RPMI8226 (cell line): Measurements from ENCODE around the gene GLRX2.
"Not testable (repeated sequence)": the region's sequence is repeated elsewhere in the genome, so short reads cannot be mapped to it uniquely, and the experiment has no call there.

Source experiments
- DNase-seq: peaks from one replicate; pipeline ENCODE4 v3.0.0-alpha.2; 2015

GLRX2 gene, protein sequence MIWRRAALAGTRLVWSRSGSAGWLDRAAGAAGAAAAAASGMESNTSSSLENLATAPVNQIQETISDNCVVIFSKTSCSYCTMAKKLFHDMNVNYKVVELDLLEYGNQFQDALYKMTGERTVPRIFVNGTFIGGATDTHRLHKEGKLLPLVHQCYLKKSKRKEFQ

DNA sequence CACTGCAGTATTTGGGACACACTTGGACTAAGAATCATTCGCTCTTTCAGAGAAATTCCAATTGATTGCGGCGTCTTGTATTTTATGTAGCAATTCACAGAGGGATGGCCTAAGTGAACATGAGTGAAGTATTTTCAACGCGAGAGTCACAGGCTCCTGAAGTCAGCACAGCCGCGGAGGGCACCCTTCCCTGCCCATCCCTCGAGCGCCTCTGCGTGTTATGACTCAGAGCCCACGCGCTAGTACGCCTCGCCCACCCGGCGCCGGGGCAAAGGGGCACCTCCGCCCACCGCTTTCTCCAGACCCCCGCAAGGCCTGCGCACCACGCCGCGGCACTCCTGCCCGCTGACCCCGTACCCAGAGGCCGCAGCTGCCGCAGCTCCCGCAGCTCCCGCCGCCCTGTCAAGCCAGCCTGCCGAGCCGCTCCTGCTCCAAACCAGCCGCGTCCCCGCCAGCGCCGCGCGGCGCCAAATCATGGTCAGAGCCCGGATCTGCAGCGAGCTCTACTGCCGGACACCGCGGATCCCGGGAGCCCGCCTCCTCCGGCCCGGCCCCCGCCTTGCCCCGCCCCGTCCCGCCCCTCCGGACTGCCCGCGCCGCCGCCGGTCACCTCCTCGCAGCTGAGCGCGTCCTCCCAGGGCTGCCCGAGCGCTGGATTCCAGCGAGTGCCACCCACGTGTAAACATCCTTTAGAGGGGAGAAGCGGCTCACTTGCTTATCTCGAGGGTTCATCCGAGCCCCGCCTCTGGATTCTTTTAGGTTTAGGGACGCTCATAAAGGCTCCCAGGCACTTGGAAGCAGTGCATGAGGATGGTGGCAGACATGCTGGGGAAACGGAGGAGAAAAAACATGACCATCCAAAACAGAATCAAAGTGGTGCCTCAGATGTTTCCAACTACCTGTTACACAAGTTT lies at the start of gene GLRX2:
Gene GLRX2 (minus strand): TSS at position 508 of the 914 bp plus-strand sequence. CDS start 32 bp downstream, at position 476.
- peak; percentile 90 for DNase-seq

DNA sequence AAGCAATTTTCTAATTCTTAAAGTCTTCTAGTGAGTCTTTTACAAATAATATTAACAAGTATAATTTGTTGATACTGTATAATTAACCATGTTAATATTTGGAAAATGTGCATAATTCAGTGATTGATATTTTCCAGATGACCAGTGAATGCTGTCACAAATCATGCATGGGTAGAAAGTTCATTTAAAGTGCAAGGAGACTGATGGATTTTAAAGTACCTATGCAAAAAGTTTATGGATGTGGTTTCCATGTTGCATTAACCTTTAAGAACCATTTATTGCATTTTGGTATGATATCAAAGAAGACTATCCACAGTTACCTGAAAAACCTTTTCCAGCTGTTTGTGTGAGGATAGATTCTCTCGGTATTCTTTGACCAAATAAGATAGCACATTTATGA lies 39.8 kb upstream of the GLRX2 start:
- DNase-seq, result no peak

DNA sequence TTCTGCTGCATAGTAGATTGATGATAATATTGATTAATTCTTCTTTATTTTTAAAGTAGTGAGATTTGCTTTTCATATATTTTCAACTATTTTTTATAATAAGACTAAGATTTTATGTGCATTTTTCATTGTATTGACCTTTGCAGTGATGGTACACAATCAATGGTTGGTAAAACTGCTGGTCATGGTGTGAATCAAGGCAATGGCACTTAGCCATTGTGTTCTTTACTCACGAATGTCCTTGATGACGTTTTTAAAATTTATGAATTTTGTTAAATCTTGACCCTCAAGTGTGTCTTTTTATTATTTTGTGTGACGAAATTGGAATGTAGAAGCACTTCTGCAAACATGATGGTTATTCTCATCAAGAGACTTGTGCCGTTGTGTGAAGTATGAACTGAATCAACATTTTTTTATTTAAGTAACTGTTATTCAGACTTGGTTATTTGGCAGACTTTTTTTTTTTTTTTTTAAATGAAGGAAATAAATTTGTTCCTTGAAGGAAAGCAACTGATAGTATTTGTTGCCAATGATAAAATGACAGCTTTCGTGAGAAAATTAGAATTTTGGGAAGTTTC lies 39.2 kb upstream of the GLRX2 start:
- no peak for DNase-seq

DNA sequence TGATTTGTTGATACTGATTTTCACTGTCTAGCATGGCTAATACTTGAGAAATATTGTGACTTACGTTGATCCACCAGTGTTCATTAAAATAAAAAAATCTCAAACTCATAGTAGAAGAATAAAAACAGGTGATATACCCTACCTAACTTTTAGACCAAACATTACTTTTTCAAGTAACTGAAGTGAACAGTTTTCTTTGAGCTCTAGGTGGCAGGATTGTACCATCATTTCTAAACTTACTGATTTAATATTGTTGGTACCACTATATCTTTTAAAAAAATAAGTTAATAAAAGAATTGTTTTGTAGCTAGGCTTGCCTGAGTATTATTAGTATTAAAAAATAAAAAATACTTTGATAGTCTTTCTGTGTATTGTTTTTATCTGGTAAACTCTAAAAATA lies 38.1 kb upstream of the GLRX2 start:
- DNase-seq, result no peak

DNA sequence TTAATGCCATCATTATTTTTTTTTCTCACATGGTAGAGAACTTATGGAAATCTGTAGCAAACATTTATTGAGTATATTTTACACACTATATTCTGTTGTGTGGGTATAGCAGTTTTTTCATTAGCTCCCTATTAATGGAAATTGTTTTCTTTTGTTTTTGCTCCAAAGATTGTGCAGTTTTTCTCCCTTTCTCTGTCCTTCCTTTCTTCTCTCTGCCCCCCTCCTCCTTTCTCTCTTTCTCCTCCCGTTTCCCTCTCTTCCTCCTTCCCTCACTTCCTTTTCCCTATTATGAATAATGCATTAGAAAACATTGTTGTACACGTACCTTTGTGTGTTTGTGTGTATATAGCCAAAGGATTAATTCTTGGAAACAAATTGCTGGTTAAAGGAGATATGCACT lies 37.2 kb upstream of the GLRX2 start:
- DNase-seq, result no peak

DNA sequence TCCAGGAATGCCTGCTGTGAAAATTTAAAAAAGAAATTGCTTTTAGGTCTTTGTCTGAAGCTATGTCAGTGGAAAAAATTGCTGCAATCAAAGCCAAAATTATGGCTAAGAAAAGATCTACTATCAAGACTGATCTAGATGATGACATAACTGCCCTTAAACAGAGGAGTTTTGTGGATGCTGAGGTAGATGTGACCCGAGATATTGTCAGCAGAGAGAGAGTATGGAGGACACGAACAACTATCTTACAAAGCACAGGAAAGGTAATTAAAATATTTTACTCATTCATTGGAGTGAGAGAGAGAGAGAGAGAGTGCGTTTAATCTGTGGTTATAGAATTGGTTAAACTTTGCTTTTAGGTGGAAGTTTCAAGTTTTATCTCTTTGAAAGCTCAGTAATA lies 36.6 kb upstream of the GLRX2 start:
- DNase-seq, result no peak

DNA sequence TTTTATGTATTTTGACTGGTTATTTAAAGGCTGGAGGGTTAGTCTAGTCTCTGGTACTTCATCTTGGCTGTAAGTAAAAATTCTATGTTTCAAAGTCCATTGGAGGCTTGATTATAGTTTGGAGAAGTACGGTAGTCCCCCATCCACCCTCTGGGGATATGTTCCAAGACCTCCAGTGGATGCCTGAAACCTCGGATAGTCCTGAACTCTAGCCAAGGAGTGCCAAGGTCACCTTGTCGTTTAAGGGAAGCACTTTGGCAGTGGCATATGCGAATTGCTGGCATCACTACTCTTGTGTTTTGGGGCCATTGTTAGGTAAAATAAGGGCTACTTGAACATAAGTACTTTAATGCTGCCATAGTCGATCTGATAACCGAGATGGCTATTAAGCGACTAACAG lies 35.0 kb upstream of the GLRX2 start:
- no peak for DNase-seq

DNA sequence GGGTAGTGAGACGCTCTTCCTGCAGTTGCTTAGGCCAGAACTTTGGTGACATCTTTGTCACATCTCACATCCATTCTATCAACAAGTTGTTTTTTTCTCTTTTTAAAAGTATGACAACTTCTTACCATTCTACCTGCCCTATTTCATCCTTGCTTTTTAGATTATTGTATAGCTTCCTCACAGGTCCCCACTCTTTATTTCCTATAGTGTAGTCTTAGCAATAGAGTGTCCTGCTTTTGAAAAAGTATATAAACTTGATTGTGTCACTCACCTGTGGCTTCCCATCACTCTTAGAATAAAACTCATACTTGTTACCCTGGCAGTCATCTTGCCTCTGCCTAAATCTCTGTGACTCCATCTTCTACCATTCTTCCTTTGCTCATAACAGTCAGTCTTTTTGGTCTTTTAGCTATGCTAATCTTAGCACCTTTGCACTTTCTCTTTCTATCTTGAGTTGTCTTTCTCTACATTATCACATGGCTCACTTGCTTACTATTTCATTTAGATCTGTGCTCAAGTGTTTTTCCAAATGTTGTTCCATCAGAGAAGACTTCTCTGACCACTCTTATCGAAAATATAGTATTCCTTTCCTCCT lies 26.1 kb upstream of the GLRX2 start:
- no peak for DNase-seq

DNA sequence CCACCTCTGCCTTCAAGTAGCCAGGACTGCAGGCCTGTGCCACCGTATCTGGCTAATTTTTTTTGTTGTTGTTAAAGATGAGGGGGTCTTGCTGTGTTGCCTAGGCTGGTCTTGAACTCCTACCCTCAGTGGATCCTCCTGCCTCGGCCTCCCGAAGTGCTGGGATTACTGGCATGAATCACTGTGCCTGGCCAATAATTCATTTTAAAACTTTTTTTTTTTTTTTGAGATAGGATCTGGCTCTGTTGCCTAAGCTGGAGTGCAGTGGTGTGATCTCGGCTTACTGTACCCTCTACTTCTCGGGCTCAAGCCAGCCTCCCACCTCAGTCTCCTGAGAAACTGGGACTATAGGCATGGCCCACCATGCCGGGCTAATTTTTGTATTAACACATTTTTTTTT lies 20.2 kb upstream of the GLRX2 start:
- no peak for DNase-seq

DNA sequence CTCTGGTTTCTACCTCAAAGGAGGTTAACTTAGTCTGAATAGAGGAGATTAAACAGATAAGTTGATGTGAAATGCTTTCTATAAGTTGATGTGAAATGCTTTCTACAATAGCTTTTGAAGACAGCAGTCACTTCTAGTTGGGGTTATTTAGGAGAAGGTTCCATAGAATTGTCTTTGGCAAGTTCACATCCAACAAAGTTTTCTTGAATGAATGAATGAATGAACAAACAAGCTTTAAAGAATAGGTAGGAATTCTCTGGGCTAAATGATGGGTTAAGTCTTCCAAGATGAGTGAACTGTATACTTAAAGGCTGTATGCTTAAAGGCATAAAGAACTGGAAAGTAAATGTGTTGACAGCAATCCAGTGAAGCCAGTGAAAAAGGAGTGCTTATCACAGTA lies 18.5 kb upstream of the GLRX2 start:
- DNase-seq, result no peak

DNA sequence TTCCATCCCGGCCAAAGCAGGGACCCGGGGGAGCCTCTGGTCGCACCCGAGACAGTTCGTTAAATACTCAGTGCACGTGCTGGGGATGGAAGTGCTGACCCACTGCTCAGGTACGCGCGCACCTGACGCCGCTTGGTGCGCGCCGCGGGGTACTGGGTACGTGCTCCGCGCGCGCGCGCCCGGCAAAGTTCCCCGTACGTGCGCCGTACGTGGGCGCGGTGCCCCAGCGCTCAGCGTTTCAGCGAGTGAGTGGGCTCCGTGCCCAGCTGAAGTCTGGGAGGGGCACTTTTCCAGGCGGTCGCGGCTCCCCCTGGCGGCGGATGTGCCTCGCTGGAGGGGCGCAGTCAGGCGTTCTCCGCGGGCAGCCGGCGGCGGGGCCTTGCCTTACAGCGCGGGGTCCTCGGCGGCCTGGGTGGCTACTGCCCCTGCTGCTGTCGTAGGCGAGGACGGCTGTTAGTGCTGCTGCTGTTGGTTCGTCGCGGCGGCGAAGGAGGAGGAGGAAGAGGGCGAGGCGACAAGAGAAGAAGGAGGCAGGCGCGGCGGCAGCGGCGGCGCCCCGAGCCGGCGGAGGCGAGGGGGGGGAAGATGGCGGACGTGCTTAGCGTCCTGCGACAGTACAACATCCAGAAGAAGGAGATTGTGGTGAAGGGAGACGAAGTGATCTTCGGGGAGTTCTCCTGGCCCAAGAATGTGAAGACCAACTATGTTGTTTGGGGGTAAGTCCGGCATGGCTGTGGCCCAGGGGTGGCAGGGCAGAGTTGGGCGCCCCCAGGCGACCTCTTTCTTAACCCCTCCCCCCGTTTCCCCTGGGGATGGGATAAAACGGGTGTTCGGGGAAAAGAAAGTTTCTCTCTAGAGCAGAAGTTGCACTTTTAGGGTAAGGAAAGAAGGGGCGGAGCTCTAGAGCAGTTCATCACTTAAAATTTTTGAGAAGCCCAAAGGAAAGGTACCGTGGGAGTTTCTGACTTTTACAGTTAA lies 16.7 kb upstream of the GLRX2 start, which contains the start of gene CDC73:
Gene CDC73 (plus strand): TSS at position 416 of the 978 bp plus-strand sequence. CDS start 170 bp downstream, at position 586.
- DNase-seq, result peak; percentile 99

DNA sequence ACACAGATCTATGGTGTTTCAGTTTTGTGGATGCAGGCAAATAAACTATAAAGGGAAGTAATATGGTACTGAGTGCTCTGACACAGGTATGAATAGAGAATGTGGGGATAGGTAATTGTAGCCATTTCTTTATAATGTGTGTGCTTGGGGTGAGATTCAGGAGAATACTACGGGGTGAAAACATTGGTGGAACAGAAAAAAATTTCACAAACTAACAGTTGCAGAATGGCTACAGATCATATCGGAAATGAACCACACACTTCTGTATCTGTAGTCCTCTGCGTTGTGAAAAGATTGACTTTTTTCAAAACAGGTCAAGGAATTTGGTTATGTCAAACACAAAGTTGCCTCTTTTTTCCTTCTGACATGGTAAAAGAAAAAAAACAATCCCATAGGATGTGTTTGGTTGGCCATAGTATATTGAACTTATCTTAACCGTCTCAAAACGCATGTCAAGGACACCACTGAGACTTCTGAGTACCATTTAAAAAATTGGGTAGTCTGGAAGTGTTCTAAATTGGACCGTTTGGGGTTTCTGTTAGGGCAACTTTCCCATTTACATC lies 15.5 kb upstream of the GLRX2 start:
- DNase-seq, result peak; percentile 19

DNA sequence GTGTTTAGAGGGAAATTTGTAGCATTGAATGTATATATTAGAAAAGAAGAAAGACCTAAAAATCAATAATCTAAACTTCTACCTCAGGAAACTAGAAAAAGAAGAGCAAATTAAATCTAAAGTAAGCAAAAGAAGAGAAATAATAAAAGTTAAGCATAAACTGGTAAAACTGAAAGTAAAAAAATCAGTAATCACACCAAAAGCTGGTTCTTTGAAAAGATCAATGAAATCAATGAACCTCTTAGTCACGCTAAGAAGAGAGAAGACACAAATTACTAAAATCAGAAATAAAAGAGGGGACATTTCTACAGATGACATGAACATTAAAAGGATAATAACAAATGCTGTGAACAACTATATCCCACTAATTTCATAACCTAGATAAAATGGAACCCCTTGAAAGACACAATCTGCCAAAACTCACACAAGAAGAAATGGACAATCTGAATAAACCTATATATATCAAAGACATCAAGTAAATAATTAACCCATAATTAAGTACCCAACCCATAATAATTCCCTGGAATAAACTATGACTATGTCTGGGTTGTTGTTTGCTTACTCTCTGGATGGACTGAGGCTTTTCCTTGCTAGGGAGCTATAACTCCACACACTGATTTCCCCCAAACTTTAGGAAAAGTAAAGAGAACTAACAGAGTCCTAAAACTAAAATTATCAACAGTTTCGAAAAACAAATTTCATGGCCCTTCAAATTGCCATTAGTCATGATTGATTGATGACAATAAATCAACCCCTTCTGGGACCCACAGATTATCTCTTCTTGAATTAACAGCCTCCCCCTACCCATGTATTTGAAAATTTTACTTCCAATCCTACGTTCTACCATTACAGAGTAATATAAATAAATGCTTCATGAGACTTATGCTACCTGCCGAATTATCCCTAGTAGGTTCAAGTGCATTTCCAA lies 13.9 kb upstream of the GLRX2 start:
- no peak for DNase-seq

DNA sequence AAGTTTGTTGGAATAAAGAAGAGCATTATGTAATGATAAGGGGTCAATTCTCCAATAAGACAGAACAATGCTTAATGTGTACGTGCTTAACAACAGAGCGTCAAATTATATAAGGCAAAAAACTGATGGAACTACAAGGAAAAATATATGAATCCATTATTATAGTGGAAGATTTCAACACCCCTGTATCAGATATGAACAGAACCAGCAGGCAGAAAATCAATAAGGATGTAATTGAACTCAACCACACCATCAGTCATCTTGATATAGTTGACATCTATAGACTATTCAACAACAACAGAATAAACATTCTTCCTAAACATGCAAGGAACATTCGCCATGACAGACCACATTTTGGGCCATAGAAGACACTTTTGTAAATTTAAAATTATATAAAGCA lies 13.0 kb upstream of the GLRX2 start:
- DNase-seq, result no peak

DNA sequence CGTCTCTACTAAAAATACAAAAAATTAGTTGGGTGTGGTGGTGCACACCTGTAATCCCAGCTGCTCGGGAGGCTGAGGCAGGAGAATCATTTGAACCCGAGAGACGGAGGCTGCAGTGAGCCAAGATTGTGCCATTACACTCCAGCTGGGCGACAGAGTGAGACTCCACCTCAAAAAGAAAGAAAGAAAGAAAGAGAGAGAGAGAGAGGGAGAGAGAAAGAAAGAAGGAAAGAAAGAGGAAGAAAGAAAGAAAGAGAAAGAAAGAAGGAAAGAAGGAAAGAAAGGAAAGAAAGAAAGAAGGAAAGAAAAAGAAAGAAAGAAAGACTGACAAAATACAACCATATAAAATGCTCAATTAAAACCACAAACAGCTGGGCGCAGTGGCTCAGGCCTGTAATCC lies 12.0 kb upstream of the GLRX2 start:
- DNase-seq, result not testable (repeated sequence)

DNA sequence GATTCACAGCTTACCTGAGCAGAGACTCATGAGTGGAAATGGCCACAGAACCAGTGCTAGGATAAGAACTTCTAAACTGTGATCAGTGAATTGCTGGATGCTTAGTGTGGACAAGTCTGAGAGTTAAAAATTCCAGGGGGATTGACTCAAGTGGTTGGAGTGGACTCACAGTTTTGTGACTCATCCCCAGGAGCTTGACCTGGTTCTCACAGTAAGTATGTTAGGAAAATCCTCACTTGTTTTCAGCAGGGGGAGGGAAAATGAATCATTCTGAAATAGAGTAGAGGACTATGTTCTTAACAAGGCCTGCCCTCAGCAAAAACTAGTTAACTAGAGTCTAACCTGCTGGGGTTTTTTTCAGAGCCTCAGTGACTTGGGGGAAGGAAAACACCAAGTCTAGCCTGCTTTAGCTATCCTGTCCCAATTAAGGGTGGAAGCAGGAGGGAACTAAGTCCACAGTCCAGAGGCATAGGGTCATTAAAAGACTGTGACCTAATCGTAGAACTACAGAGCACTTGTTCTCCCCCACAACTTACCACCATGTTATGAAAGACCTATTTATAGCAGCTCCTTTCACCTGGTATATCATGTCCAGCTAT lies 10.5 kb upstream of the GLRX2 start:
- no peak for DNase-seq

DNA sequence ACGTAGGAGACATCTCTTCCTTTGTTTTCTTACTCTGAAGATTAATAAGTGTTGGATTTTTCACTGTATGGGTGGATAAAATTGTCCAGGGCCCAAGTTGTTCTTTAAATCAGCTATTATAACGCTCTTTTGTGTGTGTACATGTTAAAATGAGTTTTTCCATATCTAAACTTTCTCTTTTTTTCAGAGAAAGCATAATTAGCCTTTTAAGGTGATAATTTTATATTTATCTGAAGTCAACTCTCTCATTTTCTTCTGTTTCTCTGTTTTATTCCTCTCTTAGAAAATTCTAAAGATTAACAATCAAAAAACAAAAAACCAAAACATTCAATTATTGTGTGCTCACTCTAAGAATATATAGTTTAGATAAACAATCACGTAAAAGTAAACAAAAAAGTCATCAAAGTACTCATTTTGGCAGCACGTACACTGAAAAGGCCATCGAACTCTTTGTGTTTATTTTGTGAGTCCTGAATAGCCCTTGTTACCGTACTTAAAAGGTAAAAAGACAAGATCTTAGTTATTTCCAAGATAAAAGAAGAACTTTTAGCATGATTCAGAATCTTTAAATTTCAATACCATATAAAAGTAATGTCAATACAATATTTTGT lies 9.4 kb upstream of the GLRX2 start:
- DNase-seq, result no peak

DNA sequence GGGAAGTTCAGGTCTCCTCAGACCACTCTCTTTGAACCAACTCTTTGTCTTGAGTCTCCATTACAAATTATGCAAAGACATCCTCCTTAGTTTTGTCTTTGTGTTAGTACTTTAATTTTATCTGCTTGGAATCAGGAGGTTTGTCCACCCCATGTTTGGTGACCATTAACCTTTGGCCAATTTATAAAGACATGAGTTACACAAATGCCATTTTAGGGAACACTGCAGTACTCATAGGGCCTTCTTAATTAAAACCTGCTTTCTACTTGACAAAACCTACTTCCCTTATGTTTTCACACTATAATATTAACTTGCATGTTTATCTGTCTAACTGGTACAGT lies 8.7 kb upstream of the GLRX2 start:
- DNase-seq, result no peak

DNA sequence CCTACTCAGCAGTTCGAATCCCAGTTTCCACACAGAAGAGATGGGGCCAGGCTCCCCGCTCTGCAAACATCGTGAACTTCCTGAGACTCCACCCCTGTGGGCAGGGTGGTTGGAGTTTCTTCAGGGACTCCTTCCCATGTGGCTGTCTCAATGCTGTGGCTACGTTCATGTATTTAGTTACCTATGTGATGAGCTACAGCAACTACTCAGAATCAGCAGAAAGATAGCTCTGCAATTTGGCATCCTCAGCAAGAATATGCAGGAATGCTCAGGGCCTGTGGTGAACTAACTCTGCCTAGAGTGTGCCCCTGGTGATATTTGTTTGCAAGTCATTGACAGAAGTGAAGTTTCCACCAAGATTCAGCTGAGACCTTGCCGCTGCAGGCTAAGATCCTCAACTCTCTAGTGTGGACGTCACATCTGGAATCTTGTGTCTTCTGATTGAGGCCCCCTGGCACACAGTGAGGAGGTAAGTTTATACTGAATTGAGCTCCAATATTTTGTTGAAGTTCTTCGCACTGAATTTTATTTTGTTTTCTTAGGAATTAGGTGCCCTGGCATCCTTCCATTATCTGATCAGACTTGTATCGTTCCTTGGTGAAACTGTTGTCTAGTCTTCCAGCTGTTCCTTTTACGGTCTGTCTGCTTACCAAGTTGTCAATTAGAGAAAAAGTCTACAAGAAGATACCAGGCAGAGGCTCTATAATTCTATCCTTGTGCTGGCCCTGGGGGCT lies 8.2 kb upstream of the GLRX2 start:
- DNase-seq, result no peak
